ENCODE measurements around the gene EFNA4.

The EFNA4 gene

DNA sequence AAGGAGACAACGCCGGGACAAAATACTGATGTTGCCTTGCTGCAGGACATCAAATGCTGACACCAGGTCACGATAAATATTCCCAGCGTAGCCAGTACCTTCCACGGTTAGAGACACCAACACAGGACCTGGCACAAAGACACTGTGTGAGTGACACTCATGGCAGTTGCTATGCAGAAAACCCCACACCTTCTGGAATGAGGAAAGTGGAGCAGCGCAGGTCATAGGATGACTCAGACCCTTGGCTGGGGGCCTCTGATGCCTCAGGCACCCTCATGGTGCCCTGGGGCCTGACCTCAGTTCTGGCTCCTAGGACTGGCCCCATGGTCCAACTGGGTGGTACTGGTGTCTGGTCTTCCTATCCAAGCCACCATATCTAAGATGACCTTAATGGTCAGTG, 37.0 kb upstream of the EFNA4 start:
- no peak for TF ChIP-seq CTCF (IDR thresholded peaks at IDR 0.05)
- no peaks in the 10 kb centered on the region for H3K36me3 ChIP-seq
- peaks cover 21 to 26% of the 10 kb centered on the region in 2 experiments for H3K4me1 ChIP-seq (ENCODE audit: control insufficient read depth in 1 of 2, insufficient read depth in 1 of 2, low read depth in 1 of 2, low read length in 1 of 2)
- H3K9me3 ChIP-seq, result no peaks in the 10 kb centered on the region
- H3K4me3 ChIP-seq (ENCODE audit: low read depth in 1 of 2, low read length in 1 of 2), result no peak overlapping the region
- H3K27ac ChIP-seq, result no peak overlapping the region
- no peaks in the 10 kb centered on the region for H3K27me3 ChIP-seq

DNA sequence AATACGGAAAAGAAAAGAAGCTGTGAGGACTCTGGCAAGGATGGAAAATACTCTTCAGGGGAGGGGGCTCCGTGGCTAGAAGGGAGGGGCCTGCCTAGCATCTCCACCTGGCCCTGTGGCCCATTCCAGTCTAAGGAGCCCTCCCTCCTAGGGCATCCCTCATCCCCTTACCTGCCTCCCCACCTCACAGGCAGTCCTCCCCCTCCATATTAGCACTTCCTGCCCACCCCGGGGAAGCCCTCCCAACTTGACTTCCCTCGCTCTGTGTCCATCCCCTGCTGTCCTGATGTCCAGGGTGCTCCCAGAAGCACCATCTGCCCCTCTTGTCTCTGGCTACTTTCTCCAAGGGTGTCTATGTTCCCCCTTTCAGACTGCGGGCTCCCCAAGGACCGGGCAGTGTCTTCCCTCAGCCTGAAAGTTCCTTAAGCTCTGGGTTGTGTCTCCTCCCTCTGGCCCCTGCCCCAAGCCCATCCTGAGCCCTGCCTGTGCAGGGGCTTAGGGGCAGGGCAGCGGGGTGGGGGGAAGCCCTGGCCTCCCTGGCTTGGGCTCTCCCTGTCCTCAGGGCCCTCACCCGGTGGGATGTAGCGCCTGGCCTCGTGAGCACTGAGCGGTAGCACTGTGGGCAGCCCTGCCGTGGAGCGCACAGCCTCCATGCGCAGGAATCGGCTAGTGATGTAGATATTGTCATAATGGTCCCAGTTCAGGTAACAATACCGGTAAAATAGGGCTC, 33.9 kb upstream of the EFNA4 start:
- H3K36me3 ChIP-seq, result no peaks in the 10 kb centered on the region
- H3K27me3 ChIP-seq, result no peaks in the 10 kb centered on the region
- TF ChIP-seq CTCF (IDR thresholded peaks at IDR 0.05), result no peak

GRCh38 chr1:155030243-155030795, 33.2 kb upstream of the EFNA4 start:
- Histone ChIP-seq H3K4me1 (ENCODE audit: control insufficient read depth in 1 of 2, insufficient read depth in 1 of 2, low read depth in 1 of 2, low read length in 1 of 2) (peaks cover 10 to 15% of the 10 kb centered on the region in 2 experiments), H3K9me3 (no peaks in the 10 kb centered on the region), H3K27me3 (no peaks in the 10 kb centered on the region), H3K27ac (no peak overlapping the region), H3K36me3 (no peaks in the 10 kb centered on the region), H3K4me3 (ENCODE audit: low read depth in 1 of 2, low read length in 1 of 2) (no peak overlapping the region)
- TF ChIP-seq CTCF (IDR thresholded peaks at IDR 0.05), result no peak

More for the DNA sequence above, 33.9 kb upstream of the EFNA4 start:
- Histone ChIP-seq H3K4me3 (ENCODE audit: low read depth in 1 of 2, low read length in 1 of 2) (no peak overlapping the region), H3K9me3 (no peaks in the 10 kb centered on the region), H3K4me1 (ENCODE audit: control insufficient read depth in 1 of 2, insufficient read depth in 1 of 2, low read depth in 1 of 2, low read length in 1 of 2) (peaks cover 14 to 18% of the 10 kb centered on the region in 2 experiments), H3K27ac (no peak overlapping the region)

GRCh38 chr1:155030899-155031298, 32.6 kb upstream of the EFNA4 start:
- Histone ChIP-seq H3K4me1 (ENCODE audit: control insufficient read depth in 1 of 2, insufficient read depth in 1 of 2, low read depth in 1 of 2, low read length in 1 of 2) (peaks cover 10 to 12% of the 10 kb centered on the region in 2 experiments), H3K27me3 (no peaks in the 10 kb centered on the region), H3K4me3 (ENCODE audit: low read depth in 1 of 2, low read length in 1 of 2) (no peak overlapping the region), H3K9me3 (no peaks in the 10 kb centered on the region), H3K27ac (no peak overlapping the region), H3K36me3 (no peaks in the 10 kb centered on the region)
- no peak for TF ChIP-seq CTCF (IDR thresholded peaks at IDR 0.05)

DNA sequence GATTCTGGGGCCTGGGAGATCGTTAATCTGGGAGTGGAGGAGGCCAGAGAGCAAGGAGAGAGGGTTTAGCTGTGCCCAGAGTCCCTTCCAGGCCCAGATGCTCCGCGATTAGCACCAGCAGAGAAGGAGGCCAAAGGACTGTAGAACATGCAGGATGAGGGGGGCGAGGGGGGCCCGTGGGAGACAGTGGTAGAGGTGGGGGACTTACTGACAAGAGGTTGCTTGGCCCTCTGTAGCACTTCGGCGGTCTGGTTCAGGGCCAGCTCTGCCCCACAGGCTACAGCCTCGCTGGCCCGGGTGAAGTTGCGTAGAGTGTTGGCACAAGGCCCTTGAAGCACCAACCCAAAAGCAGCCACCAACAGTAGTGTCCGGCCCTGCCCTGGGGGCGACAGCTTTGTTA, 30.7 kb upstream of the EFNA4 start:
- H3K4me3 ChIP-seq (ENCODE audit: low read depth in 1 of 2, low read length in 1 of 2), result no peak overlapping the region
- TF ChIP-seq CTCF (IDR thresholded peaks at IDR 0.05), result no peak

More for the DNA sequence above, 30.7 kb upstream of the EFNA4 start:
- Histone ChIP-seq H3K27me3 (no peaks in the 10 kb centered on the region), H3K9me3 (no peaks in the 10 kb centered on the region), H3K27ac (no peak overlapping the region), H3K36me3 (no peaks in the 10 kb centered on the region), H3K4me1 (ENCODE audit: control insufficient read depth in 1 of 2, insufficient read depth in 1 of 2, low read depth in 1 of 2, low read length in 1 of 2) (peaks cover 23 to 24% of the 10 kb centered on the region in 2 experiments)
